Mucosa of rectum (tissue), 2 donors: Measurements from ENCODE around the gene MPP1.
"Not testable (repeated sequence)": the region's sequence is repeated elsewhere in the genome, so short reads cannot be mapped to it uniquely, and the experiment has no call there.

Experiments
- H3K27ac ChIP-seq, 2 donors: one replicate each; pipeline ENCODE4 v1.7.0; 2013; ENCODE audit warnings: inconsistent platforms in 2 of 2, low read depth in 2 of 2, low read length in 2 of 2
- H3K27me3 ChIP-seq, 2 donors: one replicate each; pipeline ENCODE4 v1.7.0; 2013; ENCODE audit warnings: low read length in 2 of 2; ENCODE audit not compliant: control insufficient read depth in 2 of 2, insufficient read depth in 2 of 2
- H3K36me3 ChIP-seq, 2 donors: one replicate each; pipeline ENCODE4 v1.7.0; 2013; ENCODE audit warnings: low read length in 2 of 2; ENCODE audit not compliant: control insufficient read depth in 2 of 2, insufficient read depth in 2 of 2
- H3K4me1 ChIP-seq, 2 donors: one replicate each; pipeline ENCODE4 v1.7.0; 2013; ENCODE audit warnings: low read length in 2 of 2, mild to moderate bottlenecking in 1 of 2; ENCODE audit not compliant: control insufficient read depth in 2 of 2, insufficient read depth in 2 of 2
- H3K4me3 ChIP-seq, 2 donors: one replicate each; pipeline ENCODE4 v1.7.0; 2013; ENCODE audit warnings: low read length in 2 of 2
- H3K9ac ChIP-seq, 2 donors: one replicate each; pipeline ENCODE4 v1.7.0; 2013; ENCODE audit warnings: low read length in 2 of 2, low read depth in 1 of 2, mild to moderate bottlenecking in 1 of 2
- H3K9me3 ChIP-seq, 2 donors: one replicate each; pipeline ENCODE4 v1.7.0; 2013; ENCODE audit warnings: low read length in 2 of 2; ENCODE audit not compliant: control insufficient read depth in 2 of 2
- donor health status: healthy.
- donor health status: Normal muscosa, but diverticular disease.

The MPP1 gene

GRCh38 chrX:154827194-154828015 lies 22.1 kb upstream of the MPP1 start:
- no peaks in the 10 kb centered on the region for H3K36me3 ChIP-seq
- H3K4me1 ChIP-seq, result peaks cover 2 to 6% of the 10 kb centered on the region in 2 donors
- peak overlapping the region; percentile 44 to 46 for H3K27ac ChIP-seq
- no peaks in the 10 kb centered on the region for H3K27me3 ChIP-seq
- H3K9me3 ChIP-seq, result no peaks in the 10 kb centered on the region
- H3K4me3 ChIP-seq, result peak overlapping the region in 1 of 2 donors; percentile 56
- no peak overlapping the region for H3K9ac ChIP-seq

GRCh38 chrX:154825586-154825985 lies 20.3 kb upstream of the MPP1 start:
- not testable (repeated sequence) for H3K27me3 ChIP-seq, H3K9ac ChIP-seq, H3K36me3 ChIP-seq, H3K9me3 ChIP-seq, H3K27ac ChIP-seq, H3K4me3 ChIP-seq, H3K4me1 ChIP-seq

- Histone ChIP-seq H3K27ac (no peak overlapping the region), H3K4me3 (no peak overlapping the region), H3K36me3 (no peaks in the 10 kb centered on the region), H3K9me3 (no peaks in the 10 kb centered on the region), H3K27me3 (no peaks in the 10 kb centered on the region), H3K9ac (no peak overlapping the region), H3K4me1 (peaks cover 2 to 6% of the 10 kb centered on the region in 2 donors)
Measured at GRCh38 chrX:154824638-154825037, 19.4 kb upstream of the MPP1 start.

GRCh38 chrX:154822029-154822428 lies 16.7 kb upstream of the MPP1 start:
- no peaks in the 10 kb centered on the region for H3K9me3 ChIP-seq
- H3K27me3 ChIP-seq, result no peaks in the 10 kb centered on the region
- H3K9ac ChIP-seq, result no peak overlapping the region
- H3K4me3 ChIP-seq, result no peak overlapping the region
- H3K27ac ChIP-seq, result no peak overlapping the region
- no peaks in the 10 kb centered on the region for H3K4me1 ChIP-seq
- no peaks in the 10 kb centered on the region for H3K36me3 ChIP-seq

- Histone ChIP-seq H3K4me1 (no peaks in the 10 kb centered on the region), H3K27me3 (no peaks in the 10 kb centered on the region), H3K9me3 (no peaks in the 10 kb centered on the region), H3K9ac (no peak overlapping the region), H3K27ac (no peak overlapping the region), H3K4me3 (no peak overlapping the region), H3K36me3 (no peaks in the 10 kb centered on the region)
Measured at GRCh38 chrX:154821523-154821922, 16.2 kb upstream of the MPP1 start.

- Histone ChIP-seq H3K36me3 (no peaks in the 10 kb centered on the region), H3K9ac (no peak overlapping the region), H3K4me3 (no peak overlapping the region), H3K4me1 (no peaks in the 10 kb centered on the region), H3K27me3 (no peaks in the 10 kb centered on the region), H3K27ac (no peak overlapping the region), H3K9me3 (no peaks in the 10 kb centered on the region)
Measured at GRCh38 chrX:154819771-154820341, 14.6 kb upstream of the MPP1 start.

GRCh38 chrX:154818916-154819770 lies 13.9 kb upstream of the MPP1 start:
- no peak overlapping the region for H3K27ac ChIP-seq
- no peak overlapping the region for H3K4me3 ChIP-seq
- H3K27me3 ChIP-seq, result no peaks in the 10 kb centered on the region

GRCh38 chrX:154817048-154817618 lies 11.8 kb upstream of the MPP1 start:
- not testable (repeated sequence) for H3K9me3 ChIP-seq, H3K36me3 ChIP-seq, H3K9ac ChIP-seq, H3K4me3 ChIP-seq, H3K27me3 ChIP-seq, H3K4me1 ChIP-seq, H3K27ac ChIP-seq

More at GRCh38 chrX:154818916-154819770, 13.9 kb upstream of the MPP1 start:
- Histone ChIP-seq H3K9ac (no peak overlapping the region), H3K4me1 (no peaks in the 10 kb centered on the region), H3K9me3 (no peaks in the 10 kb centered on the region), H3K36me3 (no peaks in the 10 kb centered on the region)

GRCh38 chrX:154816326-154816898 lies 11.1 kb upstream of the MPP1 start:
- H3K4me3 ChIP-seq, H3K27me3 ChIP-seq, H3K9ac ChIP-seq: not testable (repeated sequence)

More at GRCh38 chrX:154816326-154816898, 11.1 kb upstream of the MPP1 start:
- H3K27ac ChIP-seq, H3K4me1 ChIP-seq, H3K9me3 ChIP-seq, H3K36me3 ChIP-seq: not testable (repeated sequence)
